ENCODE measurements around the gene PMF1. TPM values are rescaled to one million over a fixed set of nuclear protein-coding genes. Genes with fewer than 3 reads are reported as not detected.

PMF1 gene
- total and polyA plus RNA-seq, 5 experiments from 2014 or later, result 49.1 to 79.9 (median 70.8) TPM

GRCh38 chr1:156259805-156260204 is 47.0 kb downstream of the PMF1 start:
- no peak overlapping the region for H3K4me3 Mint-ChIP-seq
- H3K36me3 Mint-ChIP-seq, result peaks cover 8 to 90% (median 23%) of the 10 kb centered on the region in 3 donors
- ATAC-seq, result no peak
- H3K27me3 Mint-ChIP-seq, result no peaks in the 10 kb centered on the region
- H3K27ac Mint-ChIP-seq, result peak overlapping the region in 1 of 10 donors; percentile 28
- POLR2A ChIA-PET, result interaction anchor here (0.9 kb wide), 1 partner anchor 9 kb away, joined by 3 read pairs; no protein-coding TSS in a partner anchor
- DNase-seq, result peak in 1 of 10 donors; percentile 8
- peaks cover 6 to 14% (median 9%) of the 10 kb centered on the region in 4 donors for H3K4me1 Mint-ChIP-seq
- H3K9me3 Mint-ChIP-seq, result no peaks in the 10 kb centered on the region

- Mint-ChIP-seq H3K9me3 (no peaks in the 10 kb centered on the region), H3K27me3 (no peaks in the 10 kb centered on the region), H3K27ac (peak overlapping the region in 5 of 10 donors; percentile 5 to 55 (median 47)), H3K36me3 (peaks cover 8 to 98% (median 23%) of the 10 kb centered on the region in 3 donors), H3K4me3 (no peak overlapping the region), H3K4me1 (peaks cover 6 to 14% (median 10%) of the 10 kb centered on the region in 4 donors)
- ATAC-seq (no peak), DNase-seq (peak in 1 of 10 donors; percentile 46)
- POLR2A ChIA-PET, result interaction anchor here (0.9 kb wide), 1 partner anchor 10 kb away, joined by 3 read pairs; no protein-coding TSS in a partner anchor
These were observed 48.1 kb downstream of the PMF1 start for GRCh38 chr1:156260896-156261295.

- peak in 1 of 10 donors; percentile 34 for DNase-seq
- no peak overlapping the region for H3K4me3 Mint-ChIP-seq
- H3K27me3 Mint-ChIP-seq, result no peaks in the 10 kb centered on the region
- ATAC-seq, result no peak
- peaks cover 8 to 99% (median 35%) of the 10 kb centered on the region in 3 donors for H3K36me3 Mint-ChIP-seq
- peaks cover 2 to 14% (median 8%) of the 10 kb centered on the region in 4 donors for H3K4me1 Mint-ChIP-seq
- no peaks in the 10 kb centered on the region for H3K9me3 Mint-ChIP-seq
- H3K27ac Mint-ChIP-seq, result peak overlapping the region in 3 of 10 donors; percentile 8 to 75 (median 41)
- POLR2A ChIA-PET, result interaction anchor here (0.6 to 0.7 kb wide), 2 partner anchors 10 to 1699 kb away, joined by 3 read pairs; no protein-coding TSS in a partner anchor
These were observed 49.9 kb downstream of the PMF1 start for GRCh38 chr1:156262461-156263287.

GRCh38 chr1:156263288-156263655 is 50.5 kb downstream of the PMF1 start:
- Mint-ChIP-seq H3K4me3 (no peak overlapping the region), H3K27ac (no peak overlapping the region), H3K36me3 (peaks cover 8 to 99% (median 39%) of the 10 kb centered on the region in 3 donors), H3K27me3 (no peaks in the 10 kb centered on the region), H3K9me3 (no peaks in the 10 kb centered on the region), H3K4me1 (peaks cover 0 to 14% (median 3%) of the 10 kb centered on the region in 4 donors)
- DNase-seq (peak in 1 of 10 donors; percentile 8), ATAC-seq (no peak)
- POLR2A ChIA-PET, result interaction anchor here (0.7 kb wide), 1 partner anchor 10 kb away, joined by 3 read pairs; no protein-coding TSS in a partner anchor

- POLR2A ChIA-PET, result no interaction called here
- no peaks in the 10 kb centered on the region for H3K27me3 Mint-ChIP-seq
- H3K36me3 Mint-ChIP-seq, result peaks cover 0 to 96% (median 38%) of the 10 kb centered on the region in 3 donors
These were observed 53.2 kb downstream of the PMF1 start for GRCh38 chr1:156266051-156266450.

GRCh38 chr1:156268336-156268735 is 55.5 kb downstream of the PMF1 start:
- POLR2A ChIA-PET, result interaction anchor here (0.7 kb wide), 1 partner anchor 11 kb away, joined by 3 read pairs; no protein-coding TSS in a partner anchor
- no peak for ATAC-seq
- H3K4me1 Mint-ChIP-seq, result peaks cover 0 to 9% (median 0%) of the 10 kb centered on the region in 4 donors
- no peak overlapping the region for H3K4me3 Mint-ChIP-seq
- no peaks in the 10 kb centered on the region for H3K9me3 Mint-ChIP-seq
- H3K27me3 Mint-ChIP-seq, result no peaks in the 10 kb centered on the region
- peak overlapping the region in 1 of 10 donors; percentile 34 for H3K27ac Mint-ChIP-seq
- no peak for DNase-seq
- H3K36me3 Mint-ChIP-seq, result peaks cover 0 to 96% (median 41%) of the 10 kb centered on the region in 3 donors

More at GRCh38 chr1:156266051-156266450, 53.2 kb downstream of the PMF1 start:
- Mint-ChIP-seq H3K4me1 (peaks cover 0 to 11% (median 1%) of the 10 kb centered on the region in 4 donors), H3K4me3 (no peak overlapping the region), H3K9me3 (no peaks in the 10 kb centered on the region), H3K27ac (no peak overlapping the region)
- ATAC-seq (no peak), DNase-seq (no peak)

GRCh38 chr1:156270314-156270713 is 57.5 kb downstream of the PMF1 start:
- DNase-seq (peak in 1 of 10 donors; percentile 9), ATAC-seq (no peak)
- H3K36me3 Mint-ChIP-seq, result peaks cover 0 to 97% (median 45%) of the 10 kb centered on the region in 3 donors
- no peaks in the 10 kb centered on the region for H3K9me3 Mint-ChIP-seq
- H3K4me3 Mint-ChIP-seq, result no peak overlapping the region
- peaks cover 0 to 5% (median 0%) of the 10 kb centered on the region in 4 donors for H3K4me1 Mint-ChIP-seq
- H3K27me3 Mint-ChIP-seq, result no peaks in the 10 kb centered on the region
- POLR2A ChIA-PET, result no interaction called here
- H3K27ac Mint-ChIP-seq, result peak overlapping the region in 1 of 10 donors; percentile 47

GRCh38 chr1:156276532-156276931 is 63.7 kb downstream of the PMF1 start:
- POLR2A ChIA-PET, result interaction anchor here (1.0 kb wide), 1 partner anchor 11 kb away, joined by 6 read pairs; no protein-coding TSS in a partner anchor
- Mint-ChIP-seq H3K4me1 (peaks cover 8 to 29% (median 17%) of the 10 kb centered on the region in 4 donors), H3K36me3 (peaks cover 0 to 74% (median 23%) of the 10 kb centered on the region in 3 donors), H3K9me3 (no peaks in the 10 kb centered on the region), H3K27me3 (no peaks in the 10 kb centered on the region), H3K4me3 (no peak overlapping the region), H3K27ac (no peak overlapping the region)
- ATAC-seq (no peak), DNase-seq (no peak)

GRCh38 chr1:156276966-156277381 is 64.2 kb downstream of the PMF1 start:
- POLR2A ChIA-PET, result interaction anchor here (1.0 kb wide), 1 partner anchor 10 kb away, joined by 6 read pairs; no protein-coding TSS in a partner anchor
- Mint-ChIP-seq H3K27me3 (no peaks in the 10 kb centered on the region), H3K9me3 (no peaks in the 10 kb centered on the region), H3K27ac (no peak overlapping the region), H3K4me1 (peaks cover 10 to 34% (median 21%) of the 10 kb centered on the region in 4 donors), H3K36me3 (peaks cover 0 to 69% (median 23%) of the 10 kb centered on the region in 3 donors), H3K4me3 (no peak overlapping the region)
- ATAC-seq, result no peak
- peak in 1 of 10 donors; percentile 10 for DNase-seq

GRCh38 chr1:156279837-156280236 is 67.0 kb downstream of the PMF1 start:
- no peaks in the 10 kb centered on the region for H3K27me3 Mint-ChIP-seq
- H3K36me3 Mint-ChIP-seq, result peaks cover 0 to 41% (median 8%) of the 10 kb centered on the region in 3 donors
- peak overlapping the region in 4 of 10 donors; percentile 1 to 51 (median 30) for H3K4me3 Mint-ChIP-seq

GRCh38 chr1:156281281-156281680 is 68.5 kb downstream of the PMF1 start:
- peak overlapping the region; percentile 93 to 100 (median 97) for H3K4me3 Mint-ChIP-seq
- POLR2A ChIA-PET, result interaction anchor here (1.0 to 1.5 kb wide), 2 partner anchors 68 to 133 kb away, joined by 3 to 4 read pairs; partner anchors contain the start of gene PMF1
- H3K27me3 Mint-ChIP-seq, result no peaks in the 10 kb centered on the region
- H3K9me3 Mint-ChIP-seq, result no peaks in the 10 kb centered on the region
- ATAC-seq, result peak in 1 of 2 donors; percentile 21
- H3K36me3 Mint-ChIP-seq, result peaks cover 0 to 27% (median 3%) of the 10 kb centered on the region in 3 donors
- peak overlapping the region; percentile 82 to 98 (median 94) for H3K27ac Mint-ChIP-seq
- peaks cover 27 to 56% (median 48%) of the 10 kb centered on the region in 4 donors for H3K4me1 Mint-ChIP-seq
- DNase-seq, result peak in 4 of 10 donors; percentile 11 to 33 (median 16)

More at GRCh38 chr1:156279837-156280236, 67.0 kb downstream of the PMF1 start:
- POLR2A ChIA-PET, result interaction anchor here (0.5 to 0.6 kb wide), 2 partner anchors 132 to 947 kb away, joined by 3 to 4 read pairs; no protein-coding TSS in a partner anchor
- DNase-seq (no peak), ATAC-seq (no peak)
- Mint-ChIP-seq H3K27ac (peak overlapping the region in 3 of 10 donors; percentile 12 to 50 (median 25)), H3K4me1 (peaks cover 26 to 56% (median 47%) of the 10 kb centered on the region in 4 donors), H3K9me3 (no peaks in the 10 kb centered on the region)
